Measurements from ENCODE around the gene HOXB9. TPM values are rescaled to one million over a fixed set of nuclear protein-coding genes. Genes with fewer than 3 reads are reported as not detected.

Gene HOXB9
- total RNA-seq, 1 donor from 2014 or later = 70.1 TPM

GRCh38 chr17:48636177-48637018, 10.2 kb upstream of the HOXB9 start:
- H3K36me3 ChIP-seq (ENCODE audit: control insufficient read depth, insufficient read depth, low read length) = no peaks in the 10 kb centered on the region
- TF ChIP-seq CTCF (IDR thresholded peaks at IDR 0.05; ENCODE audit: insufficient read depth, low read length, poor library complexity, severe bottlenecking) = peak; percentile 80
- no peaks in the 10 kb centered on the region for H3K27me3 ChIP-seq (ENCODE audit: control insufficient read depth, insufficient read depth, low read length)
- no peak overlapping the region for H3K4me3 ChIP-seq (ENCODE audit: low read depth, low read length)
- peak; percentile 80 for DNase-seq (ENCODE audit: low read depth)

GRCh38 chr17:48634493-48635208, 8.5 kb upstream of the HOXB9 start:
- Histone ChIP-seq H3K36me3 (ENCODE audit: control insufficient read depth, insufficient read depth, low read length) (no peaks in the 10 kb centered on the region), H3K4me3 (ENCODE audit: low read depth, low read length) (no peak overlapping the region), H3K27me3 (ENCODE audit: control insufficient read depth, insufficient read depth, low read length) (no peaks in the 10 kb centered on the region)
- no peak for DNase-seq (ENCODE audit: low read depth)
- no peak for TF ChIP-seq CTCF (IDR thresholded peaks at IDR 0.05; ENCODE audit: insufficient read depth, low read length, poor library complexity, severe bottlenecking)

- no peak for TF ChIP-seq CTCF (IDR thresholded peaks at IDR 0.05; ENCODE audit: insufficient read depth, low read length, poor library complexity, severe bottlenecking)
- Histone ChIP-seq H3K36me3 (ENCODE audit: control insufficient read depth, insufficient read depth, low read length) (no peaks in the 10 kb centered on the region), H3K4me3 (ENCODE audit: low read depth, low read length) (no peak overlapping the region), H3K27me3 (ENCODE audit: control insufficient read depth, insufficient read depth, low read length) (no peaks in the 10 kb centered on the region)
- DNase-seq (ENCODE audit: low read depth) = no peak
These were observed 7.1 kb upstream of the HOXB9 start for GRCh38 chr17:48633266-48633677.

GRCh38 chr17:48632579-48633265, 6.6 kb upstream of the HOXB9 start:
- Histone ChIP-seq H3K27me3 (ENCODE audit: control insufficient read depth, insufficient read depth, low read length) (no peaks in the 10 kb centered on the region), H3K4me3 (ENCODE audit: low read depth, low read length) (no peak overlapping the region), H3K36me3 (ENCODE audit: control insufficient read depth, insufficient read depth, low read length) (no peaks in the 10 kb centered on the region)
- DNase-seq (ENCODE audit: low read depth) = no peak
- no peak for TF ChIP-seq CTCF (IDR thresholded peaks at IDR 0.05; ENCODE audit: insufficient read depth, low read length, poor library complexity, severe bottlenecking)

- H3K36me3 ChIP-seq (ENCODE audit: control insufficient read depth, insufficient read depth, low read length) = no peaks in the 10 kb centered on the region
- no peak for DNase-seq (ENCODE audit: low read depth)
- H3K4me3 ChIP-seq (ENCODE audit: low read depth, low read length) = no peak overlapping the region
- no peak for TF ChIP-seq CTCF (IDR thresholded peaks at IDR 0.05; ENCODE audit: insufficient read depth, low read length, poor library complexity, severe bottlenecking)
- no peaks in the 10 kb centered on the region for H3K27me3 ChIP-seq (ENCODE audit: control insufficient read depth, insufficient read depth, low read length)
These were observed 5.8 kb upstream of the HOXB9 start for GRCh38 chr17:48631693-48632578.

Data from kidney epithelial cell (primary cell).